GM12878 (cell line): ENCODE data around the gene ETV3L. TPM values are rescaled to one million over a fixed set of nuclear protein-coding genes. Genes with fewer than 3 reads are reported as not detected.

ENCODE experiments used
- ATAC-seq: fragments of 200-7000 bp; cut with Tn5 transposase; 3 replicates; pipeline ENCODE4 v1.9.1; 2020; ENCODE audit warnings: mild to moderate bottlenecking, moderate library complexity
- BruUV-seq: library from RNA; stranded (reverse); fragments of 400-500 nt; replicated peaks from 2 replicates; lab custom pipeline; 2021; lab: Mats Ljungman, UMichigan
- CTCF ChIA-PET: fragments of 300-600 bp; sonication (Branson Sonifier 250); formaldehyde crosslinking; extraction: SDS; loops from one replicate; lab custom pipeline; 2021; ENCODE audit warnings: inconsistent platforms; lab: Yijun Ruan, JAX
- POLR2A ChIA-PET: fragments of 350-600 bp; formaldehyde crosslinking; extraction: SDS; loops from one replicate; lab custom pipeline; 2021; ENCODE audit warnings: inconsistent platforms; lab: Charles Lee
- RAD21 ChIA-PET: fragments of 300-600 bp; sonication (Branson Sonifier 250); formaldehyde crosslinking; loops from one replicate; lab custom pipeline; 2023; ENCODE audit warnings: antibody characterized with exemption; ENCODE audit not compliant: unreplicated experiment; lab: Charles Lee
- SMC1A ChIA-PET: fragments of 300-600 bp; sonication (Branson Sonifier 250); formaldehyde crosslinking; loops from one replicate; lab custom pipeline; 2023; ENCODE audit not compliant: unreplicated experiment, uncharacterized antibody; lab: Charles Lee
- DNase-seq: peaks from one replicate; pipeline ENCODE4 v3.0.0-alpha.2; 2011; ENCODE audit warnings: low read depth, low spot score
- FAIRE-seq: peaks from 3 replicates; lab custom pipeline; 2011; peaks lifted over from hg19 to GRCh38; lab: Jason Lieb, UNC
- H2AFZ ChIP-seq: 2 replicates; pipeline ENCODE4 v1.6.0; 2011; ENCODE audit warnings: low read depth, low read length, control low read depth; ENCODE audit not compliant: control insufficient read depth
- H3K27ac ChIP-seq: 2 replicates; pipeline ENCODE4 v1.5.1; 2011; ENCODE audit warnings: control low read depth; ENCODE audit not compliant: control insufficient read depth, insufficient read depth
- H3K27me3 ChIP-seq, 2 experiments: replicated peaks in 1 of 2; 2 replicates each; pipeline versions ENCODE4 v1.6.0 to v1.6.1; 2011; ENCODE audit warnings: low read length in 1 of 2; ENCODE audit not compliant: control insufficient read depth in 2 of 2, insufficient read depth in 2 of 2
- H3K36me3 ChIP-seq, 2 experiments: 2 replicates each; pipeline ENCODE4 v1.5.1; 2011; ENCODE audit warnings: low read length in 1 of 2; ENCODE audit not compliant: control insufficient read depth in 2 of 2, insufficient read depth in 2 of 2
- H3K4me1 ChIP-seq: 2 replicates; pipeline ENCODE4 v1.6.1; 2011; ENCODE audit warnings: mild to moderate bottlenecking, low read length, moderate library complexity, mixed read lengths; ENCODE audit not compliant: control insufficient read depth, insufficient read depth
- H3K4me2 ChIP-seq: 2 replicates; pipeline ENCODE4 v1.6.0; 2011; ENCODE audit warnings: control low read depth; ENCODE audit not compliant: control insufficient read depth, insufficient read depth
- H3K4me3 ChIP-seq: fragments of 200-600 bp; sonication (generic); 2 replicates; pipeline ENCODE4 v1.5.1; 2016
- H3K79me2 ChIP-seq: 2 replicates; pipeline ENCODE4 v1.6.0; 2011; ENCODE audit warnings: low read length; ENCODE audit not compliant: control insufficient read depth, insufficient read depth
- H3K9ac ChIP-seq: 2 replicates; pipeline ENCODE4 v1.8.0; 2011; ENCODE audit warnings: low read length, control low read depth, mixed read lengths; ENCODE audit not compliant: control insufficient read depth, insufficient read depth
- H3K9me3 ChIP-seq: replicated peaks from 3 replicates; pipeline ENCODE4 v1.5.1; 2011; ENCODE audit warnings: mild to moderate bottlenecking, low read length; ENCODE audit not compliant: control insufficient read depth, insufficient read depth
- H4K20me1 ChIP-seq: 2 replicates; pipeline ENCODE4 v1.6.0; 2011; ENCODE audit not compliant: control insufficient read depth, insufficient read depth
- CBFB ChIP-seq: IDR thresholded peaks from 2 replicates; pipeline ENCODE4 v1.6.1; 2016; ENCODE audit warnings: antibody characterized with exemption, low read depth
- HDGF ChIP-seq: fragments of 450-650 bp; IDR thresholded peaks from 2 replicates; pipeline ENCODE4 v1.6.1; 2016; ENCODE audit warnings: antibody characterized with exemption
- LARP7 ChIP-seq: fragments of 450-650 bp; IDR thresholded peaks from 2 replicates; pipeline ENCODE4 v1.6.1; 2017; ENCODE audit warnings: mild to moderate bottlenecking
- MEF2A ChIP-seq: IDR thresholded peaks from 2 replicates; pipeline ENCODE4 v1.6.1; 2011; ENCODE audit warnings: low read depth, mild to moderate bottlenecking, low read length, moderate library complexity; ENCODE audit not compliant: insufficient read depth
- PML ChIP-seq: IDR thresholded peaks from 2 replicates; pipeline ENCODE4 v1.6.1; 2012; ENCODE audit warnings: low read length, inconsistent platforms
- POLR2AphosphoS5 ChIP-seq: IDR thresholded peaks from 2 replicates; pipeline ENCODE4 v1.6.1; 2011; ENCODE audit warnings: mild to moderate bottlenecking, low read length, inconsistent platforms
- SMARCA5 ChIP-seq: fragments of 450-650 bp; IDR thresholded peaks from 2 replicates; pipeline ENCODE4 v1.6.1; 2017; ENCODE audit warnings: mild to moderate bottlenecking
- SMC3 ChIP-seq: IDR thresholded peaks from 2 replicates; pipeline ENCODE4 v1.6.1; 2011; ENCODE audit warnings: low read length, improper control_type of control experiment, borderline replicate concordance
- SPI1 ChIP-seq: IDR thresholded peaks from 2 replicates; pipeline ENCODE4 v1.6.1; 2011; ENCODE audit warnings: low read depth, mild to moderate bottlenecking, low read length, moderate library complexity, borderline replicate concordance; ENCODE audit not compliant: insufficient read depth
- TCF12 ChIP-seq: IDR thresholded peaks from 2 replicates; pipeline ENCODE4 v1.6.1; 2011; ENCODE audit warnings: low read depth, mild to moderate bottlenecking, low read length
- WGBS: methylation state at CpG from one replicate; pipeline ENCODE4 v1.1.6; 2016; ENCODE audit warnings: low lambda C conversion rate; ENCODE audit not compliant: insufficient replicate concordance, insufficient coverage; ENCODE audit errors: missing lambda C conversion rate; 5-methylcytosine and 5-hydroxymethylcytosine counted together
- in situ Hi-C: fragments of 300-500 bp; cut with MboI; formaldehyde crosslinking; loops from 9 replicates; pipeline ENCODE4 v1.14.3; 2018; ENCODE audit warnings: mixed read lengths
- intact Hi-C: fragments of 100-400 bp; cut with micrococcal nuclease; formaldehyde crosslinking; loops from one replicate; pipeline ENCODE4 v1.14.2; 2022; ENCODE audit not compliant: unreplicated experiment
- polyA plus RNA-seq, 11 experiments: library from polyadenylated mRNA; depleted of rRNA in 4 of 11; unstranded in 6 of 11; stranded (reverse) in 5 of 11; fragments of >200 nt; fragmentation: Nextera tagmentation in 4 of 11; fragmentation: Illumina TruSeq in 1 of 11; extraction: Ambion mirVana in 4 of 11; extraction: Trizol in 1 of 11; gene quantifications; 1 replicate in 1 of 11; 2 replicates in 10 of 11; pipeline versions ENCODE4 v1.2.1 to v1.2.3, GENCODE V29; 2011 to 2016; ENCODE audit warnings: inconsistent platforms in 2 of 11, missing spikeins in 2 of 11, low read depth in 1 of 11
- total RNA-seq, 4 experiments: library from RNA; depleted of rRNA in 3 of 4; stranded (reverse); fragments of >200 nt in 3 of 4; fragmentation: Illumina TruSeq in 1 of 4; extraction: Trizol in 1 of 4; gene quantifications; 2 replicates each; pipeline versions ENCODE4 v1.2.1 to v1.2.3, GENCODE V29; 2013 to 2021
- TF ChIP-seq, protein P1 (sequence below): IDR thresholded peaks from 2 replicates; pipeline ENCODE4 v1.6.1; 2011; ENCODE audit warnings: low read depth, mild to moderate bottlenecking, low read length, moderate library complexity, borderline replicate concordance; ENCODE audit errors: extremely low read depth
- TF ChIP-seq, protein P2 (sequence below): IDR thresholded peaks from 2 replicates; pipeline ENCODE4 v1.6.1; 2011; ENCODE audit warnings: low read depth, low read length, improper control_type of control experiment, borderline replicate concordance
- TF ChIP-seq, protein P3 (sequence below): fragments of 150-350 bp; IDR thresholded peaks from 2 replicates; pipeline ENCODE4 v1.6.1; 2014; ENCODE audit warnings: mild to moderate bottlenecking, low read depth, low read length
- TF ChIP-seq, protein P4 (sequence below): fragments of 450-650 bp; IDR thresholded peaks from 2 replicates; pipeline ENCODE4 v1.6.1; 2018; ENCODE audit warnings: mild to moderate bottlenecking, low read depth, moderate library complexity; ENCODE audit not compliant: partially characterized antibody

The ETV3L gene
- total and polyA plus RNA-seq, 10 of the 15 experiments (the other 5 are each of a cell fraction or from before 2014, with no cell fraction given): 0.03 to 1.3 (median 0.44) TPM

DNA sequence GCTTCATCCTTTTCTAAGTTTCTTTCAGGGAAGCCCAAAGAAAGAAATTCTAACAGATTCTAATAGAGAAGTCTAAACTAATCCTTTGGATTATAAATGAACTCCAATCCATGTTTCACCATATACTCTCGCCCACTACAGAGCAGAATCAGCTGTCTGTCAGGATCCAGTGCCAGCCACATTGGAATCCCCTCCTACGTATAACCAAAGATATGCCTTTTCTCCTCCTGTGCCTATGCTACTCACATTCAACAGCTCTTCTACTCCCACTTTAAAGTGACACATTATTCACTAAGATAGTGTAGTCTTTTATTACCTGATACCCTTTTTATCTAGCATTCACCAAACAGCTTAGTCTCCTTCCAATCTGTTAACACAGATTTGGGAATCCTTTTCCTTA lies 35.5 kb upstream of the ETV3L start:
- no TSS peak for BruUV-seq
- H3K27ac ChIP-seq: no peak overlapping the region
- H3K27me3 ChIP-seq: no peaks in the 10 kb centered on the region
- H4K20me1 ChIP-seq: no peaks in the 10 kb centered on the region; the same call in 1 of the 2 replicates
- no peak for TF ChIP-seq TCF12
- TF ChIP-seq PML: no peak
- no peak for TF ChIP-seq SMARCA5
- TF ChIP-seq, protein P1, sequence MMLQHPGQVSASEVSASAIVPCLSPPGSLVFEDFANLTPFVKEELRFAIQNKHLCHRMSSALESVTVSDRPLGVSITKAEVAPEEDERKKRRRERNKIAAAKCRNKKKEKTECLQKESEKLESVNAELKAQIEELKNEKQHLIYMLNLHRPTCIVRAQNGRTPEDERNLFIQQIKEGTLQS: no peak
- TF ChIP-seq, protein P2, sequence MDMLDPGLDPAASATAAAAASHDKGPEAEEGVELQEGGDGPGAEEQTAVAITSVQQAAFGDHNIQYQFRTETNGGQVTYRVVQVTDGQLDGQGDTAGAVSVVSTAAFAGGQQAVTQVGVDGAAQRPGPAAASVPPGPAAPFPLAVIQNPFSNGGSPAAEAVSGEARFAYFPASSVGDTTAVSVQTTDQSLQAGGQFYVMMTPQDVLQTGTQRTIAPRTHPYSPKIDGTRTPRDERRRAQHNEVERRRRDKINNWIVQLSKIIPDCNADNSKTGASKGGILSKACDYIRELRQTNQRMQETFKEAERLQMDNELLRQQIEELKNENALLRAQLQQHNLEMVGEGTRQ: no peak
- no peak for TF ChIP-seq POLR2AphosphoS5
- TF ChIP-seq SMC3: no peak
- TF ChIP-seq HDGF: no peak
- no peak for TF ChIP-seq CBFB
- TF ChIP-seq, protein P3, sequence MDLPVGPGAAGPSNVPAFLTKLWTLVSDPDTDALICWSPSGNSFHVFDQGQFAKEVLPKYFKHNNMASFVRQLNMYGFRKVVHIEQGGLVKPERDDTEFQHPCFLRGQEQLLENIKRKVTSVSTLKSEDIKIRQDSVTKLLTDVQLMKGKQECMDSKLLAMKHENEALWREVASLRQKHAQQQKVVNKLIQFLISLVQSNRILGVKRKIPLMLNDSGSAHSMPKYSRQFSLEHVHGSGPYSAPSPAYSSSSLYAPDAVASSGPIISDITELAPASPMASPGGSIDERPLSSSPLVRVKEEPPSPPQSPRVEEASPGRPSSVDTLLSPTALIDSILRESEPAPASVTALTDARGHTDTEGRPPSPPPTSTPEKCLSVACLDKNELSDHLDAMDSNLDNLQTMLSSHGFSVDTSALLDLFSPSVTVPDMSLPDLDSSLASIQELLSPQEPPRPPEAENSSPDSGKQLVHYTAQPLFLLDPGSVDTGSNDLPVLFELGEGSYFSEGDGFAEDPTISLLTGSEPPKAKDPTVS: no peak
- TF ChIP-seq, protein P4, sequence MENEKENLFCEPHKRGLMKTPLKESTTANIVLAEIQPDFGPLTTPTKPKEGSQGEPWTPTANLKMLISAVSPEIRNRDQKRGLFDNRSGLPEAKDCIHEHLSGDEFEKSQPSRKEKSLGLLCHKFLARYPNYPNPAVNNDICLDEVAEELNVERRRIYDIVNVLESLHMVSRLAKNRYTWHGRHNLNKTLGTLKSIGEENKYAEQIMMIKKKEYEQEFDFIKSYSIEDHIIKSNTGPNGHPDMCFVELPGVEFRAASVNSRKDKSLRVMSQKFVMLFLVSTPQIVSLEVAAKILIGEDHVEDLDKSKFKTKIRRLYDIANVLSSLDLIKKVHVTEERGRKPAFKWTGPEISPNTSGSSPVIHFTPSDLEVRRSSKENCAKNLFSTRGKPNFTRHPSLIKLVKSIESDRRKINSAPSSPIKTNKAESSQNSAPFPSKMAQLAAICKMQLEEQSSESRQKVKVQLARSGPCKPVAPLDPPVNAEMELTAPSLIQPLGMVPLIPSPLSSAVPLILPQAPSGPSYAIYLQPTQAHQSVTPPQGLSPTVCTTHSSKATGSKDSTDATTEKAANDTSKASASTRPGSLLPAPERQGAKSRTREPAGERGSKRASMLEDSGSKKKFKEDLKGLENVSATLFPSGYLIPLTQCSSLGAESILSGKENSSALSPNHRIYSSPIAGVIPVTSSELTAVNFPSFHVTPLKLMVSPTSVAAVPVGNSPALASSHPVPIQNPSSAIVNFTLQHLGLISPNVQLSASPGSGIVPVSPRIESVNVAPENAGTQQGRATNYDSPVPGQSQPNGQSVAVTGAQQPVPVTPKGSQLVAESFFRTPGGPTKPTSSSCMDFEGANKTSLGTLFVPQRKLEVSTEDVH: no peak
- TF ChIP-seq LARP7: no peak
- no peak for TF ChIP-seq MEF2A
- no peak for TF ChIP-seq SPI1
- WGBS: 96% methylated on average over 2 of the region's 2 CpGs
- no peaks in the 10 kb centered on the region for H3K9me3 ChIP-seq
- H2AFZ ChIP-seq: no peak overlapping the region
- ChIA-PET POLR2A (interaction anchor here (1.0 kb wide), 2 partner anchors 18 to 25 kb away, joined by 3 read pairs; no protein-coding TSS in a partner anchor), RAD21 (interaction anchor here (1.0 to 5.7 kb wide), 5 partner anchors 19 to 47 kb away, joined by 3 to 54 read pairs (median 7); no protein-coding TSS in a partner anchor), CTCF (interaction anchor here (0.5 to 5.3 kb wide), 11 partner anchors 10 to 446 kb away, joined by 3 to 74 read pairs (median 3); no protein-coding TSS in a partner anchor), SMC1A (interaction anchor here (1.2 to 8.3 kb wide), 10 partner anchors 12 to 95 kb away, joined by 3 to 65 read pairs (median 6); no protein-coding TSS in a partner anchor)
- DNase-seq: no peak
- FAIRE-seq: no peak
- ATAC-seq: no peak
- in situ Hi-C loops (no loop called here), intact Hi-C loops (loop anchor here (5.0 kb wide), 1 partner anchor 43 kb away; no protein-coding TSS in a partner anchor)
- H3K36me3 ChIP-seq: peaks cover 4 to 11% of the 10 kb centered on the region in 2 experiments
- H3K4me3 ChIP-seq: no peak overlapping the region
- peaks cover 29% of the 10 kb centered on the region for H3K79me2 ChIP-seq
- no peak overlapping the region for H3K9ac ChIP-seq
- peaks cover 13% of the 10 kb centered on the region; the same call in 1 of the 2 replicates for H3K4me1 ChIP-seq
- H3K4me2 ChIP-seq: no peak overlapping the region
